Ovary (tissue), 9 donors: ENCODE results near the gene EGF. TPM values are rescaled to one million over a fixed set of nuclear protein-coding genes. Genes with fewer than 3 reads are reported as not detected.

Experiments
- DNase-seq, 5 donors: peaks; one replicate each; pipeline ENCODE4 v3.0.0-alpha.2; 2019 to 2020
- H3K27ac ChIP-seq, 2 donors: fragments of 200-600 bp; one replicate each; pipeline versions ENCODE4 v1.5.1 to v1.8.0; 2019 to 2022
- H3K27me3 ChIP-seq: fragments of 200-600 bp; one replicate; pipeline ENCODE4 v1.8.0; 2022
- H3K36me3 ChIP-seq: fragments of 200-600 bp; sonication (generic); one replicate; pipeline ENCODE4 v1.5.1; 2019
- H3K4me1 ChIP-seq: one replicate; pipeline ENCODE4 v1.8.1; 2013; ENCODE audit warnings: mild to moderate bottlenecking, moderate library complexity; ENCODE audit not compliant: insufficient read depth
- H3K4me3 ChIP-seq: fragments of 200-600 bp; sonication (generic); one replicate; pipeline ENCODE4 v1.5.1; 2017
- H3K9me3 ChIP-seq, 2 donors: fragments of 200-600 bp in 1 of 2; sonication (generic) in 1 of 2; one replicate each; pipeline versions ENCODE4 v1.5.1 to v1.8.1; 2013 to 2019; ENCODE audit warnings: mild to moderate bottlenecking in 1 of 2, moderate library complexity in 1 of 2
- CTCF ChIP-seq, 3 donors: fragments of 450-650 bp in 2 of 3; fragments of 200-600 bp in 1 of 3; IDR thresholded peaks; one replicate each; pipeline versions ENCODE4 v1.5.1 to v1.8.0; 2016 to 2022; ENCODE audit warnings: antibody characterized with exemption in 3 of 3, mild to moderate bottlenecking in 1 of 3
- EP300 ChIP-seq: sonication (generic); formaldehyde crosslinking; IDR thresholded peaks from one replicate; pipeline ENCODE4 v1.6.1; 2017; ENCODE audit warnings: antibody characterized with exemption
- POLR2A ChIP-seq: fragments of 450-650 bp; IDR thresholded peaks from one replicate; pipeline ENCODE4 v1.6.1; 2017; ENCODE audit warnings: antibody characterized with exemption, mild to moderate bottlenecking, moderate library complexity
- WGBS, 3 donors: extraction: QIAGEN DNeasy Blood & Tissue Kit in 1 of 3; methylation state at CpG; one replicate each; pipeline versions ENCODE4 v1.1.5 to v1.1.7; 2013 to 2017; 5-methylcytosine and 5-hydroxymethylcytosine counted together
- intact Hi-C, 4 donors: fragments of 100-400 bp; cut with DNase I; formaldehyde crosslinking; loops; one replicate each; pipeline versions ENCODE4 v1.11.0 to v1.15.1; 2022 to 2023
- polyA plus RNA-seq, 2 donors: library from polyadenylated mRNA; stranded (reverse); fragments of 200-250 nt in 1 of 2; fragments of 350-450 nt in 1 of 2; fragmentation: Illumina TruSeq in 1 of 2; extraction: RNeasy Lipid Tissue Mini Kit (QIAGEN cat#74804) in 1 of 2; gene quantifications; one replicate each; pipeline ENCODE4 v1.2.3, GENCODE V29; 2013 to 2014
- total RNA-seq, 7 donors: library from RNA; depleted of rRNA in 2 of 7; stranded (reverse); fragments of >200 nt in 2 of 7; fragmentation: NEBNext Ultra II Directional in 3 of 7; extraction: Animal tissue kit (Norgen Biotek cat#: 25700) in 3 of 7; gene quantifications; one replicate each; pipeline versions ENCODE4 v1.1.0 to v1.2.4, GENCODE V29; 2016 to 2023
- donor health status: DM: no; HTN: no; CAD: no; lungs with moderate emphysema.
- donor health status: DM: no; HTN: no; CAD: no.
- donor health status: Bipolar disorder and iron deficiency.
- donor health status: DM: yes; HTN: yes; CAD: no.
- donor health status: DM: no; HTN: no; CAD: no.
- donor health status: DM: yes; HTN: yes; CAD: no.

EGF gene
- total and polyA plus RNA-seq, 9 donors = 0.12 to 0.87 (median 0.30) TPM; not detected in 4

DNA sequence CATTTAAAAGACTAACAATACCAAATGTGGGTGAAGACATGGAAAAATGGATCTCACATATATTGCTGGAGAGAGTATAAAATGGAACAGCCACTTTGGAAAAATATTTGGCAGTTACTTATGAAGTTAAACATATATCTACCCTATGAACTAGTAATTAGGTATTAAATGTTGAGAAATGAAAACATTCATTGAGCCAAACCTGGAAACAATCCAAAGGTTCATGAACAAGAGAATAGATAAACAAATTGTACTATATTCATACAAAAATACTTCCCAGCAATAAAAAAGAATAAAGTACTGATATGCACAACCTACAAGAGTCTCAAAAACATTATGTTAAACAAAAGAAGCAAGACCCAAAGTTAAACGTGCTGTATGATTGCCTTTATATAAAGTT lies 4.0 kb upstream of the EGF start:
- intact Hi-C loops = no loop called here
- no peak overlapping the region for H3K27ac ChIP-seq
- no peaks in the 10 kb centered on the region for H3K36me3 ChIP-seq
- no peak for DNase-seq
- H3K4me3 ChIP-seq = no peak overlapping the region
- no peaks in the 10 kb centered on the region for H3K4me1 ChIP-seq
- no peak for TF ChIP-seq EP300
- no peak for TF ChIP-seq CTCF (IDR thresholded peaks at IDR 0.05)
- TF ChIP-seq POLR2A = no peak
- H3K27me3 ChIP-seq = no peaks in the 10 kb centered on the region
- 4 to 38% (median 21%) methylated on average over 1 of the region's 1 CpG for WGBS, 3 donors
- no peaks in the 10 kb centered on the region for H3K9me3 ChIP-seq

GRCh38 chr4:109910256-109910655 lies 2.4 kb upstream of the EGF start:
- Histone ChIP-seq H3K27ac (no peak overlapping the region), H3K4me1 (no peaks in the 10 kb centered on the region), H3K27me3 (no peaks in the 10 kb centered on the region), H3K36me3 (no peaks in the 10 kb centered on the region), H3K4me3 (no peak overlapping the region), H3K9me3 (no peaks in the 10 kb centered on the region)
- intact Hi-C loops = no loop called here
- 84 to 91% (median 88%) methylated on average over 2 of the region's 2 CpGs for WGBS, 3 donors
- TF ChIP-seq CTCF (IDR thresholded peaks at IDR 0.05) (no peak), EP300 (no peak), POLR2A (no peak)
- DNase-seq = no peak

DNA sequence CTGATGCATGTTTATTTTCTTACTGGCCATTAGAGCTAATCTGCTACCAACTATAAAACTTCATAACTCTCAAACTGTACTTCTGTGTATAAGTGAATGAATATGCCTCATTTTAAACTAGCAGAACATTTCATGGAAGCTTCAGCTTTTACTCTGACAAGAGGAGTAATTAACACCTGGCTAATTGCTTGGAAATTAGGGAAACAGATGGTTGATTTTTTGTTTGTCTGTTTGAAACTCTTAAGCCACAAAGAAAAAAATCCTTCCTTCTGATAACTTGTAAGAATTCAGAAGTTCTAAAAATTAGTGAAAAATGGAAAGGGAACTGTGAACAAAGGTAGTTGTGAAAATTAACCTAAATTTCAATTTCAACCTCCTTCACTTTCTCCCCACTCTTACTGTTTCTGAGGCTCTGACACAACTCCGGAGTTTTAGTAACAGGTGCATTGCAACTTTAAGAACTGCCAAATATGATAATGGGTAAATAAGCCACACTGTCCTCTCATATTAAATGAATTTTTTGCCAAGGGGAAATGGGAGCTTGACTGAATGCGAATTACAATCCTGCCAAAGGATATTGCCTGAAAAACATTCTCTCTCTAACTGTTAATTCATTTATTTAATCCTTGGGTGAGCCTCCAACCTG lies 1.0 kb downstream of the EGF start:
- no peak overlapping the region for H3K4me3 ChIP-seq
- H3K4me1 ChIP-seq = no peaks in the 10 kb centered on the region
- no peak for TF ChIP-seq EP300
- TF ChIP-seq CTCF (IDR thresholded peaks at IDR 0.05) = no peak
- TF ChIP-seq POLR2A = no peak
- H3K27me3 ChIP-seq = no peaks in the 10 kb centered on the region
- 78 to 86% (median 85%) methylated on average over 2 of the region's 2 CpGs for WGBS, 3 donors
- no peak overlapping the region for H3K27ac ChIP-seq
- intact Hi-C loops = no loop called here
- no peak for DNase-seq
- no peaks in the 10 kb centered on the region for H3K36me3 ChIP-seq
- no peaks in the 10 kb centered on the region for H3K9me3 ChIP-seq

- H3K9me3 ChIP-seq = no peaks in the 10 kb centered on the region
- no peak overlapping the region for H3K27ac ChIP-seq
- no peak for DNase-seq
- intact Hi-C loops = no loop called here
- no peak overlapping the region for H3K4me3 ChIP-seq
- TF ChIP-seq POLR2A (no peak), EP300 (no peak), CTCF (IDR thresholded peaks at IDR 0.05) (no peak)
- H3K4me1 ChIP-seq = no peaks in the 10 kb centered on the region
- H3K36me3 ChIP-seq = no peaks in the 10 kb centered on the region
- H3K27me3 ChIP-seq = no peaks in the 10 kb centered on the region
- 81 to 90% (median 89%) methylated on average over 3 of the region's 3 CpGs for WGBS, 3 donors
Observed at GRCh38 chr4:109914322-109914721, 1.6 kb downstream of the EGF start.
